Body of pancreas (tissue), 2 donors: ENCODE data around the gene C2orf80. TPM values are rescaled to one million over a fixed set of nuclear protein-coding genes. Genes with fewer than 3 reads are reported as not detected.

Experiments used
- total RNA-seq, 2 donors: library from RNA; depleted of rRNA; stranded (reverse); fragments of >200 nt; gene quantifications; one replicate each; pipeline ENCODE4 v1.1.0, GENCODE V29; 2016

Gene C2orf80
- total RNA-seq, 2 donors from 2014 or later: not detected

Other genes starting within 250 kb of the C2orf80 start
- 10 to 100 TPM; 14.0 to 15.2 TPM for gene PLEKHM3, start 164.5 kb downstream of the C2orf80 start, total RNA-seq
- gene CRYGD, start 65.5 kb downstream of the C2orf80 start, total RNA-seq: not detected
- gene CRYGC, start 60.2 kb downstream of the C2orf80 start, total RNA-seq: not detected
- not detected for gene CRYGB, start 43.9 kb downstream of the C2orf80 start, total RNA-seq
- gene CRYGA, start 26.4 kb downstream of the C2orf80 start, total RNA-seq: not detected
- gene IDH1, start 65.0 kb upstream of the C2orf80 start, total RNA-seq: 10 to 100 TPM; 28.7 to 50.6 TPM
- gene PIKFYVE, start 76.2 kb upstream of the C2orf80 start, total RNA-seq: 10 to 100 TPM; 23.9 to 27.7 TPM
- under 1 TPM in 1 of 2 donors, not detected in 1; 0.78 TPM for gene PTH2R, start 216.8 kb upstream of the C2orf80 start, total RNA-seq